Fibroblast of skin of right biceps (primary cell): Measurements from ENCODE around the gene CNPY4.

Experiments used
- DNase-seq: peaks from one replicate; pipeline ENCODE4 v3.0.0-alpha.2; 2013

The CNPY4 gene

DNA sequence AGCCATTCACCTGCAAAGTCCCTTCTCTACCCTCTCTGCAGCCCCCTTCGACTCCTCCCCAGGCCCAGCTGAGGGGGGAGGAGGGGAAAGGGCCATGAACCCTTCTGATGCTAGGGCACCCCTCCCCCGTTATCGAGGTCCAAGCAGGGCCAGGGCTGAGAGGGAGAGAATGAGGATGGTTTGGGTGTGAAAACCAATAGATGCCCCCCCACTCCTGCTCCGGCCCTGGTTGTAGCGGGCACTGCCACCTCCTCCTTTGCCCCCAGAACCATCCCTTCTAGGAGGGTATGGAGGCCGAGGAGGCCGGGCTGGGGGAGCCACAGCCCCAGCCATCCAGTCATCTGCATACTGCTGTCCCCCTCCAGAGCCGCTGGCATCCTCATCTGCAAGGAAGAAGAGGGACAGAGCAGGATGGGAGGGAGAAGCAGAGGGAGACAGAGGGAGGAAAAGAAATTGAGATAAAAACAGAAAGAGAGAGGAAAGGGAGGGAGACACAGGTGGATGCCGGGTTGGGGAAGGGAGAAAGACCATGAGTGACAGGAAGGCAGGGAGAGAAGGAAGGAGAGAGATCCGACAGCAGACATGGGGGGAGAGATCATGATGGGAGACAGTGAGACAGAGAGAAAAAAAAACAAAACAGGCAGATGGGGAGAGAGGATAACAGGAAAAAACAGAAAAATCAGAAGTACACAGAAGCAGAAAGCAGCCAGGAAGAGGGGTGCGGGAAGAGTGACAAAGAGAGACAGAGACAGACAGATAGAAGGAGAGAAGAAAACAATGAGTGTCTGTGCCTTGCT is 50.9 kb downstream of the CNPY4 start:
- no peak for DNase-seq

DNA sequence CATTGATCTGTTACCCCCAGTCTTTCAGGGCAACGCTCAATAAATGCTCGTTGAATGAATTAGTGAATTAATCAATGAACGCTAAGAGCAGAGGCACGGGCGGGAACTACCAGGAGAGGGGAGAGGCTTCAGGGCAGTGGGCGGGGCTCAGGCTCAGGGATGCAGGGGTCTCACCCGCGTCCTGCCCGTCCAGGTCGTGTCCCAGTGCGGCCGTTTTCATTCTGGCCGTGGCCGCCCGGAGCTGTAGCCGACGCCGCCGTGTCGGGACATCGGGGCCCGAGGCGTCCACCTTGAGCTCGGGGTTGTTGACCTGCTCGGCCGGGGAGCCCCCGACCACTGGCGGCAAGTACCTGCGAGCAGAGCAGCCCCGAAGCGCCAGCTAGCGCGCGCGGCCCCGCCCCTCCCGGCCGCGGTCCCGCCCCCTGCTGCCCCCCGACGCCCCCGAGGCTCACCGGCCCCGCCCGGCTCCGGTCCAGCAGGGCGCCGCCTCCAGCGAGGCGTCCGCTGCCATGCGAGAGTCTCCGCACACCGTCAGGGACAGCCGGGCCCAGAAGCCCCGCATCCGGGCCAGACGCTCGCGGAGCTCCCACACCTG is 51.8 kb downstream of the CNPY4 start:
- DNase-seq, result no peak

DNA sequence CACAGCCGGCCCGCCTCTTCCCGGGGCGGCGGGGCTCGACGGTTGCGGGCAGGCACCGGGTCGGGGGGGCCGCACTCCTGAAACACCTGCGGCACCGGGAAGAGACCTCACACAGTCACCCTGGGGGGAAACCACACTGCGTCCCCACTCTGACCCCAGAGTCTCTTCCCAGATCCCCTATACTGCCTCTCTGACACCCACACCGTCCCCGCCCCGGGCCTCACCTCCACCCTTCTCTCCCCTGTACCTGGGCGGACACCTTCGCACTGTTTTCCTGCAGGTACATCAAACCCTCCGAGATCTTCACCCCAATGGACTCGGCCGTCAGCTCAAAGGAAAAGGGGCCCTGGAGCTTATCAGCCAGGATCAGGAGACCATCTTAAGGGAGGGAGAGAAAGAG is 52.4 kb downstream of the CNPY4 start:
- DNase-seq, result no peak

DNA sequence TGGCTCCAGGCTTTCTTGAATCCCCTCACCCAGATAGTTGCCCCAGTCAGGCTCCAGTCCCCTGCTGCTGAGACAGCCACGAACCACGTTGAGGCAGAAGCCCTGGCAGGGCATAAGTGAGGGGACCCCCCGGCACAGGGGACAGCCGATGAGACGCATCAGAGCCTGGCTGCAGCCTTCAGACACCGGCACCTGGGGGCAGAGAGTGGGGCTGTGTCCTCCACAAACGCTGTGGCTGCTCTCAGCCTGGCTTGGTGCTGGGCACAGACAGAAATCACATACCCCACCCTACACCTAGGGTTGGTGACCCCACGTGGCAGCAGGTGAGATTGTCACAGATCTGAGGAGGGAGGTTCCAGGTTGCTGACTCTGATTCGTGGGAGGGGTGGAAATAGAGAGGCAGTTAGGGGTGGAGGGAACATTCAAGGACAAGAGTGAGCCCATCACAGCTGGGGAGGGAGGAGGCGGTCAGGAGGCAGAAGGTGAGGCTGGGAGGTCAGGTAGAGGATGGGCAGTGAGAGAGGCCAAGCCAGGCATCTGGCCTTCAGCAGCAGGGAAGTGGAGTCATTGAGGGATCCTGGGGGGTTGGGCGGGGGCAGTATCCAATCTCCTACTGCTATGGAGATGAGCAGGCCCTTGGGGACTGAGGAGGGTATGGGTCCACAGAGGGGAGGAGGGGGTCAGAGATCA is 54.5 kb downstream of the CNPY4 start:
- no peak for DNase-seq

GRCh38 chr7:100174582-100174981 is 55.1 kb downstream of the CNPY4 start:
- no peak for DNase-seq
